ENCODE results near the gene DNAH17. TPM values are rescaled to one million over a fixed set of nuclear protein-coding genes. Genes with fewer than 3 reads are reported as not detected.

DNAH17 gene
- polyA plus RNA-seq, 3 donors, result 0.01 to 0.51 (median 0.11) TPM

GRCh38 chr17:78563189-78564145 is 13.7 kb downstream of the DNAH17 start:
- Histone ChIP-seq H3K9me3 (replicated peaks in 1 of 2; ENCODE audit: control insufficient read depth in 1 of 2, insufficient read depth in 1 of 2, low read length in 2 of 2) (no peaks in the 10 kb centered on the region), H3K4me3 (replicated peaks in 1 of 3; ENCODE audit: low read depth in 2 of 3, low read length in 3 of 3) (no peak overlapping the region), H3K9ac (ENCODE audit: insufficient read depth, low read length, poor library complexity, severe bottlenecking) (no peak overlapping the region), H2AFZ (ENCODE audit: insufficient read depth, low read depth, low read length, poor library complexity, severe bottlenecking) (no peak overlapping the region), H4K20me1 (ENCODE audit: insufficient read depth, low read length) (no peaks in the 10 kb centered on the region), H3K27ac (ENCODE audit: low read depth in 1 of 2, low read length in 2 of 2) (no peak overlapping the region), H3K4me1 (ENCODE audit: control insufficient read depth in 1 of 2, insufficient read depth in 2 of 2, low read length in 2 of 2) (peaks cover 8 to 10% of the 10 kb centered on the region in 2 donors), H3K27me3 (ENCODE audit: control insufficient read depth in 2 of 2, insufficient read depth in 2 of 2, low read length in 2 of 2) (no peaks in the 10 kb centered on the region), H3K4me2 (replicated peaks; ENCODE audit: extremely low read depth, low read length, poor library complexity, severe bottlenecking) (no peak overlapping the region), H3K36me3 (replicated peaks in 1 of 2; ENCODE audit: control insufficient read depth in 1 of 2, insufficient read depth in 2 of 2, low read length in 2 of 2) (no peaks in the 10 kb centered on the region), H3K79me2 (ENCODE audit: insufficient read depth, low read length) (no peaks in the 10 kb centered on the region)
- intact Hi-C loops (cut with micrococcal nuclease), result no loop called here
- Mint-ChIP-seq H3K27ac (peak overlapping the region in 1 of 7 donors; percentile 44), H3K9me3 (peaks cover 0 to 6% (median 0%) of the 10 kb centered on the region in 7 donors), H3K36me3 (no peaks in the 10 kb centered on the region), H3K27me3 (ENCODE audit: low read depth in 3 of 3) (peaks cover 3 to 19% (median 5%) of the 10 kb centered on the region in 3 donors), H3K4me1 (peaks cover 10% of the 10 kb centered on the region), H3K4me3 (no peak overlapping the region)
- no peak for TF ChIP-seq CTCF (IDR thresholded peaks at IDR 0.05)
- WGBS (ENCODE audit: insufficient coverage), result 85% methylated on average over 4 of the region's 22 CpGs
- no peak for DNase-seq

- no peak overlapping the region for H3K9ac ChIP-seq (ENCODE audit: insufficient read depth, low read length, poor library complexity, severe bottlenecking)
- DNase-seq, result no peak
- no peak overlapping the region for H3K4me3 Mint-ChIP-seq
- no peak overlapping the region for H3K27ac ChIP-seq (ENCODE audit: low read depth in 1 of 2, low read length in 2 of 2)
- no peaks in the 10 kb centered on the region for H4K20me1 ChIP-seq (ENCODE audit: insufficient read depth, low read length)
- 80% methylated on average over 4 of the region's 7 CpGs for WGBS (ENCODE audit: insufficient coverage)
- TF ChIP-seq CTCF (IDR thresholded peaks at IDR 0.05), result no peak
- H3K9me3 Mint-ChIP-seq, result peaks cover 0 to 6% (median 0%) of the 10 kb centered on the region in 7 donors
- peak overlapping the region in 1 of 7 donors; percentile 50 for H3K27ac Mint-ChIP-seq
- peaks cover 3% of the 10 kb centered on the region for H3K4me1 Mint-ChIP-seq
- no peak overlapping the region for H3K4me3 ChIP-seq (replicated peaks in 1 of 3; ENCODE audit: low read depth in 2 of 3, low read length in 3 of 3)
- no peaks in the 10 kb centered on the region for H3K36me3 ChIP-seq (replicated peaks in 1 of 2; ENCODE audit: control insufficient read depth in 1 of 2, insufficient read depth in 2 of 2, low read length in 2 of 2)
- no peak overlapping the region for H2AFZ ChIP-seq (ENCODE audit: insufficient read depth, low read depth, low read length, poor library complexity, severe bottlenecking)
- no peaks in the 10 kb centered on the region for H3K9me3 ChIP-seq (replicated peaks in 1 of 2; ENCODE audit: control insufficient read depth in 1 of 2, insufficient read depth in 1 of 2, low read length in 2 of 2)
- H3K4me2 ChIP-seq (replicated peaks; ENCODE audit: extremely low read depth, low read length, poor library complexity, severe bottlenecking), result no peak overlapping the region
- intact Hi-C loops (cut with micrococcal nuclease), result no loop called here
- H3K27me3 Mint-ChIP-seq (ENCODE audit: low read depth in 3 of 3), result peaks cover 3 to 15% (median 5%) of the 10 kb centered on the region in 3 donors
- no peaks in the 10 kb centered on the region for H3K36me3 Mint-ChIP-seq
- peaks cover under 1 to 2% of the 10 kb centered on the region in 2 donors for H3K4me1 ChIP-seq (ENCODE audit: control insufficient read depth in 1 of 2, insufficient read depth in 2 of 2, low read length in 2 of 2)
- H3K27me3 ChIP-seq (ENCODE audit: control insufficient read depth in 2 of 2, insufficient read depth in 2 of 2, low read length in 2 of 2), result no peaks in the 10 kb centered on the region
- no peaks in the 10 kb centered on the region for H3K79me2 ChIP-seq (ENCODE audit: insufficient read depth, low read length)
These were observed 14.5 kb downstream of the DNAH17 start for GRCh38 chr17:78562734-78563133.

Measured in CD14-positive monocyte (primary cell).